ENCODE results near the gene UBD. TPM values are rescaled to one million over a fixed set of nuclear protein-coding genes. Genes with fewer than 3 reads are reported as not detected.

The UBD gene
- total RNA-seq, 1 donor: not detected

DNA sequence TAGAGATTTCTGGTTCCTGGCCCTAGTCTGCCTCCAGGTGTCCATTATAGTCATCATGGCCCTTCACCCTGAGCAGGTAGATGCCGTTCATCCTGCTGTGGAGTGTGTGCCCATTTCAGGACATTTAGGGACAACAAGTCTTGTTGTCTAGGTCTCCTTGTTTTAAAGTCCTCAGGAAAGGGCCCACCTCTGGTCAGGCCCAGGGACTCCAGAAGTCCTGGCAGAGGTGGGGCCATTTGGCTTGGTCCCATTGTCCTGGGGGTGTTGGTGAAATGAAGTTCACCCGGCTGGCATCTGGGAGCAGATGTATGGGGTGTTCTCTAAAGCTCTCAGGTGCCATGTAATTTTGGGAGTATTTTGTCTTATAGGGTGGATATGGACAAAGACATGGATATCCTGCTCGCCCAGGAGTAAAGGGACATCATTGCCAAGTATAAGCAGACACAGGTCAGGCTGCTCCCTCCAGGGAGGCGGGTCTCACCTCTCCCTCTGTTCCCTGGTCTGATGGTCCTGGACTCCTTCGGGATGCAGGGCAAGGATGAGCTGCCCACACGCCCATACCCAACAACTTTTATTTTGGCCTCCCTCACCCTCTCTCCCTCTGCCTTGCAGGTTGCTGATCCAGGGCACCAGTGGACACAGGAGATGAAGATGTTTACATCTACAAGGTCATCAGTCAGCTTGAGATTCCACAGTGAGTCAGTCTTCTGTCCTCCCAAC, 40.1 kb downstream of the UBD start:
- TF ChIP-seq, protein P1, sequence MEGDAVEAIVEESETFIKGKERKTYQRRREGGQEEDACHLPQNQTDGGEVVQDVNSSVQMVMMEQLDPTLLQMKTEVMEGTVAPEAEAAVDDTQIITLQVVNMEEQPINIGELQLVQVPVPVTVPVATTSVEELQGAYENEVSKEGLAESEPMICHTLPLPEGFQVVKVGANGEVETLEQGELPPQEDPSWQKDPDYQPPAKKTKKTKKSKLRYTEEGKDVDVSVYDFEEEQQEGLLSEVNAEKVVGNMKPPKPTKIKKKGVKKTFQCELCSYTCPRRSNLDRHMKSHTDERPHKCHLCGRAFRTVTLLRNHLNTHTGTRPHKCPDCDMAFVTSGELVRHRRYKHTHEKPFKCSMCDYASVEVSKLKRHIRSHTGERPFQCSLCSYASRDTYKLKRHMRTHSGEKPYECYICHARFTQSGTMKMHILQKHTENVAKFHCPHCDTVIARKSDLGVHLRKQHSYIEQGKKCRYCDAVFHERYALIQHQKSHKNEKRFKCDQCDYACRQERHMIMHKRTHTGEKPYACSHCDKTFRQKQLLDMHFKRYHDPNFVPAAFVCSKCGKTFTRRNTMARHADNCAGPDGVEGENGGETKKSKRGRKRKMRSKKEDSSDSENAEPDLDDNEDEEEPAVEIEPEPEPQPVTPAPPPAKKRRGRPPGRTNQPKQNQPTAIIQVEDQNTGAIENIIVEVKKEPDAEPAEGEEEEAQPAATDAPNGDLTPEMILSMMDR (IDR thresholded peaks at IDR 0.05; ENCODE audit: insufficient read depth, low read length): no peak
- no peak overlapping the region for H3K4me3 ChIP-seq (ENCODE audit: low read depth, low read length)
- no peak for DNase-seq (ENCODE audit: low read depth)

DNA sequence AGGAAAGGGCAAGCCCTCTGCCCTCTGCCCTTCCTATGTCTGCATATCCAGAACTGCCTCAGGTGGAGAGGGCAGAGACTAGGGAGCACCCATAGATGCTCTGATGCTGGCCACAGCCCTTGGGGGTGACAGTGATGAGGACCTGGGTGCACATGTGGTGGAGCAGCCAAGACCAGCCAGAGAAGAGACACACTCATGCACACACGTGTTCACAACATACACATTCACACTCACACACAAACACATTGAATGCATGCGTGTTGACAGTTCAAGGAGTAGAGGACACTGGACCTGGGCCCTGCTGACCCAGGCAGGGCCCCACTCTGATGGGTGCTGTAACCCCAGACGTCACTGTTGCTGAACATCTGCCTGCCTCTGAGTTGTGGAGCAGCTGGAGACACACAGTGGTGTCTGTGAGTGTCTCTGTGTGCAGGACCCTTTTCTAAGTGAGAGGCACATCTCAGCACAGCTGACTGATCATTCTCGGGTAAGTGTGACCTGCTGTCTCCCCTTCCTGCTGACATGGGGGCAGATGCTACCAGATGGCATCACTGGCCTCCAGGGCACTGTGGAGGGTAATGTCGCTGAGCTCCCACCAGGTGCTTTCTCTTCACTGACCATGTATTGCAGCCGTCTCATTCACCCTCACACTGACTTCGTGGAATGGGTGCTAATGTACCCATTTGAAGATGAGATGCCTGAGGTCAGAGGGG, 41.6 kb downstream of the UBD start:
- DNase-seq (ENCODE audit: low read depth): no peak
- TF ChIP-seq, protein P1 (IDR thresholded peaks at IDR 0.05; ENCODE audit: insufficient read depth, low read length): no peak
- H3K4me3 ChIP-seq (ENCODE audit: low read depth, low read length): no peak overlapping the region

DNA sequence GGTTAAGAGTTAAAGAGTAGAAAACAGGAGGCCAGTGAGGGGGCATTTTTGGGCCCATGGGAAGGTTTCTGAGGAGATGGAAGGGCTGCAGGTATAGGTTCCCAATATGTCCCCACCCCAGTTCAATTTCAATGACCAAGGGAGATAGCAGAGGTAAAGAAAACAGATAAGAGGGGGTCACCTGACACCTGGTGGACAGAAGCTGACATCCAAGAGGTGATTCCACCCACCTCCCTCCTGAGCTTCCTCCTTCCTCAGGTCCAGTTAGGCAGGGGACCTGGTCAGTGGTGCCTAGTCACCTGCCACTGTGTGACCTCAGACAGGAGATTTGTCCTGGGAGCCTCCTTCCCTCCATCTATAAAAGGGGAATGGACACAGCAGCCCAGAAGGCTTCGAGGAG, 42.3 kb downstream of the UBD start:
- no peak for DNase-seq (ENCODE audit: low read depth)
- TF ChIP-seq, protein P1 (IDR thresholded peaks at IDR 0.05; ENCODE audit: insufficient read depth, low read length): no peak
- no peak overlapping the region for H3K4me3 ChIP-seq (ENCODE audit: low read depth, low read length)

DNA sequence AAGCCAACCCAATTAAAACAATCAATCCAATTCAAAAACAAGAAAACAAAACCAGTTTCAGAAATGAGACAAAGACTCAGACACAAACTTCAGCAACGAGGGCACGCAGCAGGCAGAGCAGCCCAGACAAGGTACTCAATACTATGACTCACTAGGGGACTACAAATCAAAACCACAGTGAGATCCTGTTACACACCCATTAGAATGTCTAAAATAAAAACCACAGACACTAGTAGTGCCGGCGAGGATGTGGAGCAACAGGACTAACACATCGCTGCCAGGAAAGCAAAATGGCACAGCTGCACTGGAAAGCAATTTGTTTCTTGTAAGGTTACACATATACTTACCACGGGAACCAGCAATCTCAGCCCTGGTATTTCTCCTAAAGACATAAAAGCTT, 43.4 kb downstream of the UBD start:
- TF ChIP-seq, protein P1 (IDR thresholded peaks at IDR 0.05; ENCODE audit: insufficient read depth, low read length): no peak
- H3K4me3 ChIP-seq (ENCODE audit: low read depth, low read length): no peak overlapping the region
- peak; percentile 1 for DNase-seq (ENCODE audit: low read depth)

DNA sequence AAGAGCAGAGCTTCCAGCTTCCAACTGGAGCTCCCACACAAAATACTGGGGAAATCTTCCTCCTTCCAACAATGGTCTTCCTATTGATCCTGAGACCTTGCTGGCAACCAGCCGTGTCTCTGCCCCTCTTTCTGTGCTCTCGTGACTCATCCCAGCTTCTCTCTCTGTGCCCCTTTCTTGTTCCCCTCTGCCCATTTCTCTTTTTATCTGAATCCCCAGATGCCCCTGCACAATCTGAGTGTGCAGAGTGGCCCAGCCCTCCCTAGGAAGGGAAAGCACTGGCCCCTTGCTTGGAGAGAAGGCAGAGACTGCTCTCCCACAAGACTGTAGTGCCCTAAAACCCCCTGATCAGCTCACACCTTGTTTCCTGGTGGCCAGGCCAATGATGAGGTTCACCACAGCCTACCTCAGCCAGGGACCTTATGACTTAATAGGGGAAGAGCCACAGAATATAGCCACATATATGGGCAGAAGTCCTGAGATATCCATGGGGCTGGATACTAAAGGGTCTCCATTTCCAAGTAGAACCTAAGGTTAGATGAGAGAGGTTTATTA, 48.7 kb downstream of the UBD start:
- DNase-seq (ENCODE audit: low read depth): no peak
- no peak overlapping the region for H3K4me3 ChIP-seq (ENCODE audit: low read depth, low read length)
- TF ChIP-seq, protein P1 (IDR thresholded peaks at IDR 0.05; ENCODE audit: insufficient read depth, low read length): no peak

DNA sequence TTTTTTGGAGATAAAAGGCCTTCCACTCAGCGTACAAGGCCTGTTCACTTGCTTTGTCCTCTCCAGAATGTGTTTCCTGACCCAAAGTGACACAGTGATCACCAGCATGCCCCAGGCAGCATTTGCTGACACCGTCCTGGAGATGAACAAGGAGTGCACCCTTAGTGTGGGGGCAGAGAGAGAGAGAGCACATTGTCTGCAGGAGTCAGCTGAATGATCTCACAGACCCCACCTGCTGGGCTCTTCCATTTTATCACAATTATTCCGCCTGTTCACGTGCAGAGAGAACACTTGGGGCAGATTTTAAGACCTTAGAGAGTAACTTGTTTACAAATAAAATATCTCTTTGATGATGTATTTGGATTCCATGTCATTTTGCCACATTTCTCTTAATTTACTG, 49.3 kb downstream of the UBD start:
- no peak for DNase-seq (ENCODE audit: low read depth)
- TF ChIP-seq, protein P1 (IDR thresholded peaks at IDR 0.05; ENCODE audit: insufficient read depth, low read length): no peak
- no peak overlapping the region for H3K4me3 ChIP-seq (ENCODE audit: low read depth, low read length)
